ENCODE measurements around the gene MTOR. TPM values are rescaled to one million over a fixed set of nuclear protein-coding genes. Genes with fewer than 3 reads are reported as not detected.
A peak's percentile ranks its signal among the peaks of the same experiment; 100 is the strongest.

Gene MTOR
- total RNA-seq, 2 donors from 2014 or later: 32.6 to 38.3 TPM

GRCh38 chr1:11198257-11198656, 64.1 kb downstream of the MTOR start:
- DNase-seq (no peak), ATAC-seq (replicated peaks in 1 of 2) (no peak)
- no peaks in the 10 kb centered on the region for H3K27me3 Mint-ChIP-seq (ENCODE audit: low read depth)
- H3K36me3 Mint-ChIP-seq (ENCODE audit: insufficient read depth in 2 of 2): peaks cover 5 to 7% of the 10 kb centered on the region in 2 donors
- H3K4me1 Mint-ChIP-seq (ENCODE audit: low read depth): no peaks in the 10 kb centered on the region
- H3K4me3 Mint-ChIP-seq: no peak overlapping the region
- H3K9me3 Mint-ChIP-seq: no peaks in the 10 kb centered on the region
- no peak overlapping the region for H3K27ac Mint-ChIP-seq

- H3K27me3 Mint-ChIP-seq (ENCODE audit: low read depth): no peaks in the 10 kb centered on the region
- H3K9me3 Mint-ChIP-seq: no peaks in the 10 kb centered on the region
- ATAC-seq (replicated peaks in 1 of 2): no peak
- no peak for DNase-seq
- no peaks in the 10 kb centered on the region for H3K4me1 Mint-ChIP-seq (ENCODE audit: low read depth)
- H3K36me3 Mint-ChIP-seq (ENCODE audit: insufficient read depth in 2 of 2): peaks cover 5 to 7% of the 10 kb centered on the region in 2 donors
- H3K27ac Mint-ChIP-seq: no peak overlapping the region
- no peak overlapping the region for H3K4me3 Mint-ChIP-seq
Observed at GRCh38 chr1:11197359-11197758, 65.0 kb downstream of the MTOR start.

GRCh38 chr1:11196945-11197344, 65.4 kb downstream of the MTOR start:
- Mint-ChIP-seq H3K4me1 (ENCODE audit: low read depth) (no peaks in the 10 kb centered on the region), H3K27ac (no peak overlapping the region), H3K36me3 (ENCODE audit: insufficient read depth in 2 of 2) (peaks cover 5 to 7% of the 10 kb centered on the region in 2 donors), H3K9me3 (no peaks in the 10 kb centered on the region), H3K27me3 (ENCODE audit: low read depth) (no peaks in the 10 kb centered on the region), H3K4me3 (no peak overlapping the region)
- DNase-seq (no peak), ATAC-seq (replicated peaks in 1 of 2) (no peak)

- ATAC-seq (replicated peaks in 1 of 2) (no peak), DNase-seq (no peak)
- Mint-ChIP-seq H3K9me3 (no peaks in the 10 kb centered on the region), H3K27me3 (ENCODE audit: low read depth) (no peaks in the 10 kb centered on the region), H3K4me3 (no peak overlapping the region), H3K27ac (no peak overlapping the region), H3K4me1 (ENCODE audit: low read depth) (no peaks in the 10 kb centered on the region), H3K36me3 (ENCODE audit: insufficient read depth in 2 of 2) (peaks cover 5 to 7% of the 10 kb centered on the region in 2 donors)
Observed at GRCh38 chr1:11194407-11195176, 67.8 kb downstream of the MTOR start.

- H3K9me3 Mint-ChIP-seq: no peaks in the 10 kb centered on the region
- no peak for DNase-seq
- peaks cover 2 to 3% of the 10 kb centered on the region in 2 donors for H3K36me3 Mint-ChIP-seq (ENCODE audit: insufficient read depth in 2 of 2)
- no peaks in the 10 kb centered on the region for H3K4me1 Mint-ChIP-seq (ENCODE audit: low read depth)
- H3K27me3 Mint-ChIP-seq (ENCODE audit: low read depth): no peaks in the 10 kb centered on the region
- H3K27ac Mint-ChIP-seq: no peak overlapping the region
- no peak for ATAC-seq (replicated peaks in 1 of 2)
- H3K4me3 Mint-ChIP-seq: no peak overlapping the region
Observed at GRCh38 chr1:11193376-11193775, 69.0 kb downstream of the MTOR start.

GRCh38 chr1:11188858-11189451, 73.4 kb downstream of the MTOR start, which contains the start of gene ANGPTL7:
ANGPTL7 (plus strand) TSS chr1:11189355; CDS start chr1:11189580, 225 bp downstream.
- Mint-ChIP-seq H3K27ac (peak within 1 kb of the TSS; percentile 65), H3K36me3 (ENCODE audit: insufficient read depth in 2 of 2) (peaks cover 0 to 4% of the 10 kb centered on the region in 2 donors), H3K9me3 (no peaks in the 10 kb centered on the region), H3K27me3 (ENCODE audit: low read depth) (no peaks in the 10 kb centered on the region), H3K4me1 (ENCODE audit: low read depth) (no peaks in the 10 kb centered on the region), H3K4me3 (no peak within 1 kb of the TSS)
- DNase-seq (no peak), ATAC-seq (replicated peaks in 1 of 2) (no peak)

- ATAC-seq (replicated peaks in 1 of 2) (no peak), DNase-seq (no peak)
- Mint-ChIP-seq H3K4me3 (no peak overlapping the region), H3K9me3 (no peaks in the 10 kb centered on the region), H3K27ac (peak overlapping the region; percentile 65), H3K36me3 (ENCODE audit: insufficient read depth in 2 of 2) (peaks cover 0 to 4% of the 10 kb centered on the region in 2 donors), H3K4me1 (ENCODE audit: low read depth) (no peaks in the 10 kb centered on the region), H3K27me3 (ENCODE audit: low read depth) (no peaks in the 10 kb centered on the region)
Observed at GRCh38 chr1:11188381-11188780, 74.0 kb downstream of the MTOR start.

- Mint-ChIP-seq H3K27me3 (ENCODE audit: low read depth) (no peaks in the 10 kb centered on the region), H3K4me1 (ENCODE audit: low read depth) (no peaks in the 10 kb centered on the region), H3K9me3 (no peaks in the 10 kb centered on the region), H3K36me3 (ENCODE audit: insufficient read depth in 2 of 2) (peaks cover 0 to 4% of the 10 kb centered on the region in 2 donors), H3K4me3 (no peak overlapping the region), H3K27ac (no peak overlapping the region)
- DNase-seq: no peak
- no peak for ATAC-seq (replicated peaks in 1 of 2)
Observed at GRCh38 chr1:11187931-11188330, 74.4 kb downstream of the MTOR start.

GRCh38 chr1:11187494-11187893, 74.9 kb downstream of the MTOR start:
- Mint-ChIP-seq H3K27ac (no peak overlapping the region), H3K27me3 (ENCODE audit: low read depth) (no peaks in the 10 kb centered on the region), H3K36me3 (ENCODE audit: insufficient read depth in 2 of 2) (peaks cover 0 to 4% of the 10 kb centered on the region in 2 donors), H3K4me1 (ENCODE audit: low read depth) (no peaks in the 10 kb centered on the region), H3K9me3 (no peaks in the 10 kb centered on the region), H3K4me3 (no peak overlapping the region)
- ATAC-seq (replicated peaks in 1 of 2) (no peak), DNase-seq (no peak)

GRCh38 chr1:11187000-11187399, 75.4 kb downstream of the MTOR start:
- no peaks in the 10 kb centered on the region for H3K9me3 Mint-ChIP-seq
- no peak overlapping the region for H3K4me3 Mint-ChIP-seq
- no peak overlapping the region for H3K27ac Mint-ChIP-seq
- H3K4me1 Mint-ChIP-seq (ENCODE audit: low read depth): no peaks in the 10 kb centered on the region
- H3K36me3 Mint-ChIP-seq (ENCODE audit: insufficient read depth in 2 of 2): peaks cover 0 to 4% of the 10 kb centered on the region in 2 donors
- H3K27me3 Mint-ChIP-seq (ENCODE audit: low read depth): no peaks in the 10 kb centered on the region
- ATAC-seq (replicated peaks in 1 of 2): no peak
- DNase-seq: no peak

GRCh38 chr1:11184973-11185372, 77.4 kb downstream of the MTOR start:
- no peaks in the 10 kb centered on the region for H3K27me3 Mint-ChIP-seq (ENCODE audit: low read depth)
- DNase-seq (no peak), ATAC-seq (replicated peaks in 1 of 2) (no peak)
- H3K4me3 Mint-ChIP-seq: no peak overlapping the region
- peaks cover 0 to 7% of the 10 kb centered on the region in 2 donors for H3K36me3 Mint-ChIP-seq (ENCODE audit: insufficient read depth in 2 of 2)
- H3K4me1 Mint-ChIP-seq (ENCODE audit: low read depth): no peaks in the 10 kb centered on the region
- H3K27ac Mint-ChIP-seq: no peak overlapping the region
- no peaks in the 10 kb centered on the region for H3K9me3 Mint-ChIP-seq

- H3K27me3 Mint-ChIP-seq (ENCODE audit: low read depth): no peaks in the 10 kb centered on the region
- no peak overlapping the region for H3K4me3 Mint-ChIP-seq
- DNase-seq (no peak), ATAC-seq (replicated peaks in 1 of 2) (no peak)
- peaks cover 0 to 6% of the 10 kb centered on the region in 2 donors for H3K36me3 Mint-ChIP-seq (ENCODE audit: insufficient read depth in 2 of 2)
- H3K4me1 Mint-ChIP-seq (ENCODE audit: low read depth): no peaks in the 10 kb centered on the region
- H3K27ac Mint-ChIP-seq: no peak overlapping the region
- no peaks in the 10 kb centered on the region for H3K9me3 Mint-ChIP-seq
Observed at GRCh38 chr1:11182884-11183283, 79.5 kb downstream of the MTOR start.

GRCh38 chr1:11180342-11180744, 82.0 kb downstream of the MTOR start:
- Mint-ChIP-seq H3K36me3 (ENCODE audit: insufficient read depth in 2 of 2) (peaks cover 0 to 6% of the 10 kb centered on the region in 2 donors), H3K27me3 (ENCODE audit: low read depth) (no peaks in the 10 kb centered on the region), H3K4me1 (ENCODE audit: low read depth) (no peaks in the 10 kb centered on the region), H3K27ac (no peak overlapping the region), H3K4me3 (no peak overlapping the region), H3K9me3 (no peaks in the 10 kb centered on the region)
- ATAC-seq (replicated peaks in 1 of 2) (no peak), DNase-seq (no peak)

All from activated T-cell treated with anti-CD3 and anti-CD28 coated beads, Interleukin-2, amount 50 U/mL, for 72 hours (primary cell).